ENCODE results near the gene IQSEC1.

- TF ChIP-seq JUNB (IDR thresholded peaks at IDR 0.05), result no peak
- no peak for TF ChIP-seq TCF7 (IDR thresholded peaks at IDR 0.05; ENCODE audit: borderline replicate concordance)
- TF ChIP-seq POLR2A (IDR thresholded peaks at IDR 0.05; ENCODE audit: low read depth, low read length), result no peak
- TF ChIP-seq POLR2AphosphoS5 (IDR thresholded peaks at IDR 0.05; ENCODE audit: low read length), result no peak
- TF ChIP-seq EP300 (IDR thresholded peaks at IDR 0.05; ENCODE audit: borderline replicate concordance in 1 of 2, control insufficient read depth in 1 of 2, low read depth in 2 of 2, low read length in 2 of 2), result no peak
- no peak for TF ChIP-seq GABPA (IDR thresholded peaks at IDR 0.05; ENCODE audit: low read depth)
- TF ChIP-seq RFX5 (IDR thresholded peaks at IDR 0.05; ENCODE audit: low read depth, low read length), result no peak
- TF ChIP-seq CTCF (IDR thresholded peaks at IDR 0.05 in 2 of 3, conservative IDR thresholded peaks at IDR 0.05 in 1 of 3; ENCODE audit: control insufficient read depth in 2 of 3, extremely low read depth in 1 of 3, insufficient read depth in 1 of 3, low read depth in 3 of 3, low read length in 3 of 3), result no peak
- no peak for TF ChIP-seq YY1 (IDR thresholded peaks at IDR 0.05; ENCODE audit: low read depth, low read length)
- no peak for TF ChIP-seq TCF12 (IDR thresholded peaks at IDR 0.05; ENCODE audit: low read depth, low read length)
- no peak for TF ChIP-seq CBFB (IDR thresholded peaks at IDR 0.05; ENCODE audit: low read depth)
- no peak for TF ChIP-seq SUZ12 (IDR thresholded peaks at IDR 0.05; ENCODE audit: unreplicated experiment)
- no peak for TF ChIP-seq BCL3 (IDR thresholded peaks at IDR 0.05; ENCODE audit: borderline replicate concordance, insufficient read depth, low read depth, low read length, poor library complexity, severe bottlenecking)
- TF ChIP-seq CBX3 (IDR thresholded peaks at IDR 0.05; ENCODE audit: borderline replicate concordance, low read depth), result no peak
Measured at GRCh38 chr3:13054341-13055285, 18.6 kb downstream of the IQSEC1 start.

All from GM12878 (cell line).